Choroid plexus epithelial cell (primary cell): ENCODE measurements around the gene LCN15.
"Not testable (repeated sequence)": the region's sequence is repeated elsewhere in the genome, so short reads cannot be mapped to it uniquely, and the experiment has no call there.

Experiments used
- DNase-seq: peaks from one replicate; pipeline ENCODE4 v3.0.0-alpha.2; 2010; ENCODE audit warnings: low read depth
- H3K4me3 ChIP-seq: 2 replicates; pipeline ENCODE4 v1.5.1; 2011; ENCODE audit warnings: low read depth, mild to moderate bottlenecking, control low read depth, low read length, moderate library complexity
- TF ChIP-seq, protein P1 (sequence below): conservative IDR thresholded peaks from 2 replicates; pipeline ENCODE4 v1.5.1; 2011; ENCODE audit warnings: low read depth, mild to moderate bottlenecking, control low read depth, inconsistent platforms, low read length, moderate library complexity

LCN15 gene

DNA sequence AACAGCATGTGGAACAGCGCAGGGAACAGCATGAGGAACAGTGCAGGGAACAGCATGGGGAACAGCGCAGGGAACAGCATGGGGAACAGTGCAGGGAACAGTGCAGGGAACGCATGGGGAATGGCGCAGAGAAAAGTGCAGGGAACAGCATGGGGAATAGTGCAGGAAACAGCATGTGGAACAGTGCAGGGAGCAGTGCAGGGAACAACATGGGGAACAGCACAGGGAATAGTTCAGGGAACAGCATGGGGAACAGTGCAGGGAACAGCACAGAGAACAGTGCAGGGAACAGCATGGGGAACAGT, 8.2 kb downstream of the LCN15 start:
- TF ChIP-seq, protein P1, sequence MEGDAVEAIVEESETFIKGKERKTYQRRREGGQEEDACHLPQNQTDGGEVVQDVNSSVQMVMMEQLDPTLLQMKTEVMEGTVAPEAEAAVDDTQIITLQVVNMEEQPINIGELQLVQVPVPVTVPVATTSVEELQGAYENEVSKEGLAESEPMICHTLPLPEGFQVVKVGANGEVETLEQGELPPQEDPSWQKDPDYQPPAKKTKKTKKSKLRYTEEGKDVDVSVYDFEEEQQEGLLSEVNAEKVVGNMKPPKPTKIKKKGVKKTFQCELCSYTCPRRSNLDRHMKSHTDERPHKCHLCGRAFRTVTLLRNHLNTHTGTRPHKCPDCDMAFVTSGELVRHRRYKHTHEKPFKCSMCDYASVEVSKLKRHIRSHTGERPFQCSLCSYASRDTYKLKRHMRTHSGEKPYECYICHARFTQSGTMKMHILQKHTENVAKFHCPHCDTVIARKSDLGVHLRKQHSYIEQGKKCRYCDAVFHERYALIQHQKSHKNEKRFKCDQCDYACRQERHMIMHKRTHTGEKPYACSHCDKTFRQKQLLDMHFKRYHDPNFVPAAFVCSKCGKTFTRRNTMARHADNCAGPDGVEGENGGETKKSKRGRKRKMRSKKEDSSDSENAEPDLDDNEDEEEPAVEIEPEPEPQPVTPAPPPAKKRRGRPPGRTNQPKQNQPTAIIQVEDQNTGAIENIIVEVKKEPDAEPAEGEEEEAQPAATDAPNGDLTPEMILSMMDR: no peak
- DNase-seq: no peak
- no peak overlapping the region for H3K4me3 ChIP-seq

DNA sequence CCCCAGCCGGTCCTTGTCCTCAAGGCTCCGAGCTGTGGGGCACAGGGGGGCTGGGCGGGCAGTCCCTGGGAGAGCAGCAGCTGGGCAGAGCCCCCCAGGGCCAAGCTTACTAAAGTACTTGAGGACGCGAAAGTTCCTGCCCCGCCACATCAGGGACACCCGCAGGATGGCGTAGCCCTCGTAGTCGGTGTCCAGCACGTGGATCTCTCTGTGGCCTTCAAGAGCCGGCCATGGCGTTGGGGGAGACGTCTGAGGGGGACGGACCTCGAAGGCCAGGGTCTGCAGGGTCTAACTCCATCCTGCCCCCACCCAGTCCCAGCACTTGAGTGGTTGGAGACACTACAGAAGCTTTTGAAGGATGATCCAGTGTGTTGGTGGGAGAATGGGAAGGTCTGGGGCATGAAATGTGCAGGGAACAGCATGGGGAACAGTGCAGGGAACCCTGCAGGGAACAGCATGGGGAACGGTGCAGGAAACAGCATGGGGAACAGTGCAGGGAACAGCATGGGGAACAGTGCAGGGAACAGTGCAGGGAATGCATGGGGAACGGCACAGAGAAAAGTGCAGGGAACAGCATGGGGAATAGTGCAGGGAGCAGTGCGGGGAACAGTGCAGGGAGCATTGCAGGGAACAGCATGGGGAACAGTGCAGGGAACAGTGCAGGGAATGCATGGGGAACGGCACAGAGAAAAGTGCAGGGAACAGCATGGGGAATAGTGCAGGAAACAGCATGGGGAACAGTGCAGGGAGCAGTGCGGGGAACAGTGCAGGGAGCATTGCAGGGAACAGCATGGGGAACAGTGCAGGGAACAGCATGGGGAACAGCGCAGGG, 8.8 kb downstream of the LCN15 start:
- H3K4me3 ChIP-seq: not testable (repeated sequence)

DNA sequence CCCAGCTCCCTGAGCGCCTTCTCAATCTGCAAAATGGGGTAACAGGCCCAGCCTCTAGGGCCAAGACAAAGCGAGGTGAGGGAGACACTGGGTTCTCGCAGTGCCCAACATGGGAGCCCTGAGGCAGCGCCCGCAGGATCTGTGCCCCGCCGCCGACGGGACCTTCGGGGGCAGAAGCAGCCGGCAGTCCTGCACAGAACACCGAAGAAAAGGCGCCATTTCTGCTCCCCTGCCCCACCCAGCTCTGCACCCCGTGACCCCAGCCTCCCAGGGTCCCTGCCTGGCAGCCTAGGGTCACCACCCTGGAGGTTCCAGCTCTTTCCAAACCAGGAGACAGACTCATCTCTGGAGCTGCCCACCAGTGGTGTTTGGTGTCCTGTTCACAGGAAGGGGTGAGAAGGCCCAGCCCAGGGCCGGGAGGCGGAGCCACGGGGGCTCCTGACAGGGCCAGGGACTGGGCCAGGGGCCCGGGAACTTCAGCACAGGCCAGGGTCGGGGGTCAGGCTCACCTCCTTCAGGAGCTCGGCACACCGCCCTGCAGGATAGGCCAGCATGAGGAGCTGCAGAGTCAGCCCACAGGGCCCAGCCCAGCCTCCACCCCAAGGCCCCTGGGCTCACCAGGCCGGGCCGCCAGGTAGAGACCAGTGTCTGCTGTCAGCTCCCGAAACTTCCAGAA, 9.6 kb downstream of the LCN15 start:
- no peak overlapping the region for H3K4me3 ChIP-seq
- TF ChIP-seq, protein P1: no peak
- no peak for DNase-seq

More for the DNA sequence above, 8.8 kb downstream of the LCN15 start:
- not testable (repeated sequence) for DNase-seq

DNA sequence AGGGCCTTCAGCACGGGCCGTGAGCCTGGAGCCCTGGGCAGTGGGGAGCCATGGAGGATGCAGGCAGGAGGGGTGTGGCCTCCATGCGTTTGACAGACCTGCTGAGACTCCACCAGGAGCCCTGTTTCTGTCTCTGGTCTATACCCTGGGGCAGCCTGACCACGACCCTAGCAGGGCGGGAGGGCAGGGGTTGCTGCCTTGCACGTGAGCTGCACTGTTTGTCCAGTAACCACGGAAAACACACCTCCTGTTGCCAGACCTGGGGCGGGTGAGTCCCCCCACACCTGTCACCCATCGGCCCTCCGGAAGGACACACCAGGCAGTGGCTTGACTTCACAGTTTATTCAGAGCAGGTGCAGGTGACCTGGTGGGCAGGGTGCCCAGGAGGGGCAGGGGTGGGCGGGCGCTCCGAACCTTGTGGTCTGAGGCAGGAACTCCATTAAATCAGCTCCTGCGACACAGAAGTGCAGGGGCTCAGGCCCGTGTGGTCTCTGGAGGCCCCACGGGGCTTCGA, 10.2 kb downstream of the LCN15 start:
- no peak overlapping the region for H3K4me3 ChIP-seq
- TF ChIP-seq, protein P1: no peak
- DNase-seq: no peak

DNA sequence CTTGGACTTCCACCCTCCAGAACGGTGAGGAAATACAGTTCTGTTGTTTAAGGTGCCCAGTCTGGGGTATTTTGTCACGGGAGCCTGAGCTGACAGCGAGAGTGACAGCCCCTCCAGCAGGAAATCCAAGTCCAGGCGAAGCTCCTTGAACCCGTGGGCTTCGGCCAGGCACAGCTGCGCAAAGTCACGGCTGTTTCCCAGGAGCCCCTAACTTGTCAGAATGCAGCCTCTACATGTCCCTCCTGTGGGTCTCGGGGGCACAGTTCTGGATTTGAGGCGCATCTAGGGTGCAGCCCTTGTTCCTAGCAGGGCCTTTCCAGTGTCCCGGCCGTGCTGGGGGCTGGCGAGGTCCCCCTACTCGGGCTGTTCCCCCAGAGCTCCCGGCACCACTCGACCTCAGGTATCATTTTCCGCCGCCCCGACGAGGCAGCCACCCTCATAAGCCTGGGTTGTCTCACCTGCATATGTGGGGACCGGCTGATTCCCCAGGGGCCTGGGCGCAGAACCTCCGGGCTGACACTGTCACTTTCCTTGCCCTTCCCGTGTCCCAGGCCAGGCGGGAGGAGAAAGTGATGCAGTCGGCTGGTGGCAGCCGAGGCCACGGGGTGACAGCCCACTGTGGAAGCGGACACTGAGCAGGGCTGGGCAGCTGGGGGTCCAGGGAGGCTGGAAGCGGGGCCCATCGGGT, 10.8 kb downstream of the LCN15 start:
- TF ChIP-seq, protein P1: no peak
- no peak overlapping the region for H3K4me3 ChIP-seq
- DNase-seq: no peak

DNA sequence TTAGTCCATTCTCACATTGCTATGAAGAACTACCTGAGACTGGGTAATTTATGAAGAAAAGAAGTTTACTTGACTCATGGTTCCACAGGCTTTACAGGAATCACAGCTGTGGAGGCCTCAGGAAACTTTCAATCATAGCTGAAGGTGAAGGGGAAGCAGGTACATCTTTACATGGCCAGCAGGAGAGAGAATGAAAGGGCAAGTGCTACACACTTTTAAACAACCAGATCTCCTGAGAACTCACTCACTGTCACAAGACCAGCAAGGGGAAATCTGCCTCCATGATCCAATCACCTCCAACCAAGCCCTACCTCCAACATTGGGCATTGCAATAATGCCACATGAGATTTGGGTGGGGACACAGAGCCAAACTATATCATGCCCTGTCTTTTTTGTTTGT, 12.5 kb downstream of the LCN15 start:
- TF ChIP-seq, protein P1: no peak
- DNase-seq: no peak

DNA sequence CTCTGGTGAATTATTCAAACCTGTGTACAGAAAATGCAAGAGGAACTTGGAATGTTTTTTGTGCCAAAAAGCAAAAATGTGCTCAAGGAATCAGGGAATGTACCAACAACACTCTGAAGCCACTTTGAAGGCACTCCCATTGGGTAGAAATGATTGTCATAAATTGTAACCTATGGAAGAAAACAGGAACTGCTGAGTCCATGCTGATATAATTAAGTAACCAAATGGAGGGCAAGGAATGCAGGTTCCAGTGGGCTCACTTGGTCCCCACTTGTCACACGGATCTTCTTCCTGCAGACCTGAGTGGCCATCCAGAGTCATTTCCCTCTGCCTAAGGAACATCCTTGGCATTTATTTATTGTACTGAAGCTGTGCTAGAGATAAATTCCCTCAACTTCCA, 13.1 kb downstream of the LCN15 start:
- TF ChIP-seq, protein P1: no peak
- no peak for DNase-seq
- H3K4me3 ChIP-seq: no peak overlapping the region

More for the DNA sequence above, 12.5 kb downstream of the LCN15 start:
- H3K4me3 ChIP-seq: no peak overlapping the region
